Measurements from ENCODE around the gene SLC7A5. TPM values are rescaled to one million over a fixed set of nuclear protein-coding genes. Genes with fewer than 3 reads are reported as not detected.
"Not testable (repeated sequence)": the region's sequence is repeated elsewhere in the genome, so short reads cannot be mapped to it uniquely, and the experiment has no call there.

The SLC7A5 gene
- polyA plus RNA-seq, 1 donor = 15.0 TPM

DNA sequence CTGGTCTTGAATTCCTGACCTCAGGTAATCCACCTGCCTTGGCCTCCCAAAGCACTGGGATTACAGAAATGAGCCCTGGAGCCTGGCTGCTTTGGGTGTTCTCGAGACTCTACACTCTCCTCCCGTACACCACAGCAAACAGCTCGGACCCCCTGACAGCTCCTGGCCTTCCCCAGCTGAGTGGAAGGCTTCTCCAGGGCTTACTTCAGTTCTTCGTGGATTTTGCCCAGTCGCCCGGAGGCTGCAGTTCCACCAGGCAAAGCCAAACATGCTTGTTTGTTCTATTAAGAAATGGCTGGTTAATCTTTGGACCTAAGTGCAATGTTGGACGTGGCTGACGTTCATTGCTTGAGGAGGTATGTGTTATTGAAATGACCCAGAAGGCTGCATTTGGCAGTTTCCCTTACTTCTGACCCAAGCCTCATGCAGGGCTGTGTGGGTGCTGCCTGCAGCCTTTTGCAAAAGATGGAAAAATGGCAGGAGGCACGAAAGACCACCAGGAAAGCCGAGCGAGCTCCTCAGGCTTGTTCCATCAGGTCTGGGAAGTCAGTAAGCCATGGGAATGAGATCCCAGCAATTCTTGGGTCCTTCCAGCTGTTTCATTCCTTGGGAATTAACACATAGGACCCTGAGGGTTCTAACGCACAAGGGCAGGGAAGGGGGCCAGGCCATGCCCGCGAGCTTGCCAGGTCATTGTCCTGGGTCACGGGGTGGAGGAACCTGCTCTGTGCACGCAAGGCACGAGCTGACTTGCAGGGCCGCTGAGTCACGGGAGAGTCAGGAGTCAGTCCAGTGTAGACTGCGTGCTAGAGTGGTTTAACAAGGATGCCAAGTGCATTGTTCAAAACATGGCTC is 79.6 kb downstream of the SLC7A5 start:
- DNase-seq = peak; percentile 76 to 88
- Histone ChIP-seq H3K27me3 (ENCODE audit: control insufficient read depth, insufficient read depth, low read length) (no peaks in the 10 kb centered on the region), H3K27ac (ENCODE audit: low read length) (peak overlapping the region; percentile 79), H3K36me3 (ENCODE audit: control insufficient read depth, insufficient read depth, low read length) (no peaks in the 10 kb centered on the region), H3K4me3 (ENCODE audit: low read length) (no peak overlapping the region), H3K9me3 (ENCODE audit: control insufficient read depth, low read depth, low read length) (peaks cover 4% of the 10 kb centered on the region), H3K4me1 (ENCODE audit: control insufficient read depth, insufficient read depth, low read length) (peaks cover 18% of the 10 kb centered on the region)
- WGBS (ENCODE audit: insufficient coverage, low lambda C conversion rate) = no CpG with 5 or more reads among the region's 20 CpGs

DNA sequence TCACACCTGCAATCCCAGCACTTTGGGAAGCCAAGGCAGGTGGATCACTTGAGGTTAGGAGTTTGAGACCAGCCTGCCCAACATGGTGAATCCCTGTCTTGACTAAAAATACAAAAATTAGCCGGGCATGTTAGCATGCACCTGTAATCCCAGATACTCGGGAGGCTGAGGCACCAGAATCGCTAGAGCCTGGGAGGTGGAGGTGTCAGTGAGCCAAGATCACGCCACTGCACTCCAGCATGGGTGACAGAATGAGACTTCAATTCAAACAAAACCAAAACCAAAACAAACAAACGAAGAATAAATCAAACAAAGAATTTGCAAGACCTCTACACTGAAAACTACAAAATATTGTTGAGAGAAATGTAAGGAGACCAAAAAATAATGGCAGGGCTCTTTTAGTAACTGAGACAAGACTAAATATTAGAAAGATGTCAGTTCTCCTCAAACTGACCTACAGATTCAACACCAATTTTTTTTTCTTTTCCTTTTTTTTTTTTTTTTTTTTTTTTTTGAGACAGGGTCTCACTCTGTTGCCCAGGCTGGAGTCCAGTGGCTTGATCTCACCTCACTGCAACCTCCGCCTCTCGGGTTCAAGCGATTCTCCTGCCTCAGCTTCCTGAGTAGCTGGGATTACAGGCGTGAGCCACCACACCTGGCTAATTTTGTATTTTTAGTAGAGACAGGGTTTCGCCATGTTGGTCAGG is 80.4 kb downstream of the SLC7A5 start:
- 100% methylated on average over 1 of the region's 10 CpGs for WGBS (ENCODE audit: insufficient coverage, low lambda C conversion rate)
- peak overlapping the region; percentile 79 for H3K27ac ChIP-seq (ENCODE audit: low read length)

DNA sequence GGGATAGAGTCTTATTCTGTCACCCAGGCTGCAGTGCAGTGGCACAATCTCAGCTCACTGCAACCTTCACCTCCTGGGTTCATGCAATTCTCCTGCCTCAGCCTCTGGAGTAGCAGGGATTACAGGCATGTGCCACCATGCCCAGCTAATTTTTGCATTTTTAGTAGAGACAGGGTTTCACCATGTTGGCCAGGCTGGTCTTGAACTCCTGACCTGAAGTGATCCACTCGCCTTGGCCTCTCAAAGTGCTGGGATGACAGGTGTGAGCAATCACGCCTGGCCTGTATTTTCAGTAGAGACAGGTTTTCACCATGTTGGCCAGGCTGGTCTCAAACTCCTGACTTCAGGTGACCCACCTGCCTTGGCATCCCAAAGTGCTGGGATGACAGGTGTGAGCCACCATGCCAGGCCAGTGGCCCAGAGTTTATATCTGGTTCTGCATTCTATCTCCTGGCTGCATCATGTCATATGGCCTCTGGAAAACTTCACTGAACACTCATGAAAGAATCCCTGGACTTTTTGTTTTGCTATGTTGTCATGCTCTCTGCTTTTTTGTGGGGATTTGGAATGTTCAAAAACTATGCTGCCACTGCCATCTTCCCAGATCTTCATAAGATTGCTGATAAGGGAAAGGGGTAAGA is 81.7 kb downstream of the SLC7A5 start:
- H3K27ac ChIP-seq (ENCODE audit: low read length); H3K4me3 ChIP-seq (ENCODE audit: low read length); DNase-seq; H3K36me3 ChIP-seq (ENCODE audit: control insufficient read depth, insufficient read depth, low read length); H3K27me3 ChIP-seq (ENCODE audit: control insufficient read depth, insufficient read depth, low read length); H3K9me3 ChIP-seq (ENCODE audit: control insufficient read depth, low read depth, low read length): not testable (repeated sequence)
- WGBS (ENCODE audit: insufficient coverage, low lambda C conversion rate) = no CpG with 5 or more reads among the region's 2 CpGs
- peaks cover 18% of the 10 kb centered on the region for H3K4me1 ChIP-seq (ENCODE audit: control insufficient read depth, insufficient read depth, low read length)

More for the DNA sequence above, 80.4 kb downstream of the SLC7A5 start:
- H3K9me3 ChIP-seq (ENCODE audit: control insufficient read depth, low read depth, low read length); H3K27me3 ChIP-seq (ENCODE audit: control insufficient read depth, insufficient read depth, low read length); DNase-seq; H3K4me3 ChIP-seq (ENCODE audit: low read length); H3K36me3 ChIP-seq (ENCODE audit: control insufficient read depth, insufficient read depth, low read length): not testable (repeated sequence)
- peaks cover 18% of the 10 kb centered on the region for H3K4me1 ChIP-seq (ENCODE audit: control insufficient read depth, insufficient read depth, low read length)

DNA sequence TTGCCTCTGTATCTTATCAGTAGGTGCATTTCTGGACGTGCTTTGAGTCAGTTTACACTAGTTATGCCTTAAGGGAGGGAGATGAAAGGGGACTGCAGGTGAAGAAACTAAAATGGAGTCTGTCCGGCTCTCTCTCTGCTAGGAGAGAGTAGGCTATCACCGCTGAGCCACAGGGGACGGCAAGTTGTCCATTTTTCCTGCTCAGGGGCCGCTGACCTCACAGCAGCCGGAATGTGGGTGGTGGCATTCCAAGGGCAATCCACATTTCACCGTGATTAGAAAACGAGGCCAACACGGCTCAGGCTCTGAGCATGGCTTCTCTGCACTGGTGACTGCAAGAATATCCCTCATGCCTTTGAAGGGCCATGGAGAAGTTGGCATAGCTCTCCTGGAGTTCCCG is 84.5 kb downstream of the SLC7A5 start:
- DNase-seq = peak; percentile 25 to 52

DNA sequence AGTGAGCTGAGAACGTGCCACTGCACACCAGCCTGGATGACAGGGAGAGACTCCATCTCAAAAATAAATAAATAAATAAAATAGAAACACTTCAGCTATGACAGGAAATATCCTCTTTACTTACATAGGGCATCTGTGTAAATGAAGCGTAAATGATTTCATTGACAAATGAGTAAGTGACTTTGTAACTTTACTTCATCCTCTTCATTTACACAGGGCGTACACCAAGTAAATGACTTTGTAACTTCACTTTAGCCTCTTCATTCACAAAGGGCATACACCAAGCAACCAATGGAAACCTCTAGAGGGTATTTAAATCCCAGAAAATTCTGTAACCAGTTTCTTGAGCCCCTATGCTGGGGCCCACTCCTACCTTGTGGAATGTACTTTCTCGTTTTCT is 87.3 kb downstream of the SLC7A5 start:
- 83% methylated on average over 1 of the region's 4 CpGs for WGBS (ENCODE audit: insufficient coverage, low lambda C conversion rate)
- no peak for DNase-seq
- Histone ChIP-seq H3K4me1 (ENCODE audit: control insufficient read depth, insufficient read depth, low read length) (peaks cover 12% of the 10 kb centered on the region), H3K36me3 (ENCODE audit: control insufficient read depth, insufficient read depth, low read length) (no peaks in the 10 kb centered on the region), H3K27ac (ENCODE audit: low read length) (no peak overlapping the region), H3K27me3 (ENCODE audit: control insufficient read depth, insufficient read depth, low read length) (no peaks in the 10 kb centered on the region), H3K4me3 (ENCODE audit: low read length) (no peak overlapping the region), H3K9me3 (ENCODE audit: control insufficient read depth, low read depth, low read length) (no peaks in the 10 kb centered on the region)

More for the DNA sequence above, 84.5 kb downstream of the SLC7A5 start:
- H3K27me3 ChIP-seq (ENCODE audit: control insufficient read depth, insufficient read depth, low read length) = no peaks in the 10 kb centered on the region
- no CpG with 5 or more reads among the region's 10 CpGs for WGBS (ENCODE audit: insufficient coverage, low lambda C conversion rate)
- H3K36me3 ChIP-seq (ENCODE audit: control insufficient read depth, insufficient read depth, low read length) = no peaks in the 10 kb centered on the region
- no peak overlapping the region for H3K4me3 ChIP-seq (ENCODE audit: low read length)
- H3K4me1 ChIP-seq (ENCODE audit: control insufficient read depth, insufficient read depth, low read length) = peaks cover 13% of the 10 kb centered on the region
- no peak overlapping the region for H3K27ac ChIP-seq (ENCODE audit: low read length)
- peaks cover under 1% of the 10 kb centered on the region for H3K9me3 ChIP-seq (ENCODE audit: control insufficient read depth, low read depth, low read length)

DNA sequence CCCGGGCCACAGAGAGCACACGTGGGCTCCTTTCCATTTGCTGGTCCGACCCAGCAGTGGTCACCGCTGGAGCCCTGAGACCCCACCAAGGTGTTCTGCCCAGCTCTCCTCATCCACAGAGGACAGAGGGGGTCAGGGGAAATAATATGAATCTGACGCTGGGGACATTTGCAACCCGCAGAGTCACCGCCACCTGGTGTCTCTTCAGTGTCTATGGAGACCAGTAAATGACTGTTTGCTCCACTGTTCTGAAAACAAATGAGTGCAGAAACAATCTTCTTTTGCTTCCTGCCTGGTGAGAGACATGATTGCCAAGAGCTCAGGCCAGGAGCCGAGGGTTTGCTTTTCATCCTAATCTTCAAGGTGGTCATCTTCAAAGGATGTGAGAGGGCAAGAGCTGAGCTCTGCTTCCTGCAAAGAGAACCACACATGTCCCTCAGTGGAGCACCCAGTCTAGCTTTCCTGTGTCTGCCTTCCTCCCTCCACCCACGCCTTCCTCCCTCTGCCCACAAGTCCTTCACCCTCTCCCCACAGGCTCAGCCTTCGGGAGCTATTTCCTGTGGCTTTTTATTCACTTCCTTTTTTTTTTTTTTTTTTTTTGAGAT is 88.8 kb downstream of the SLC7A5 start:
- Histone ChIP-seq H3K9me3 (ENCODE audit: control insufficient read depth, low read depth, low read length) (no peaks in the 10 kb centered on the region), H3K27ac (ENCODE audit: low read length) (no peak overlapping the region), H3K4me1 (ENCODE audit: control insufficient read depth, insufficient read depth, low read length) (peaks cover 12% of the 10 kb centered on the region), H3K27me3 (ENCODE audit: control insufficient read depth, insufficient read depth, low read length) (no peaks in the 10 kb centered on the region), H3K4me3 (ENCODE audit: low read length) (no peak overlapping the region), H3K36me3 (ENCODE audit: control insufficient read depth, insufficient read depth, low read length) (no peaks in the 10 kb centered on the region)
- no CpG with 5 or more reads among the region's 10 CpGs for WGBS (ENCODE audit: insufficient coverage, low lambda C conversion rate)
- DNase-seq = no peak

Other genes with a start within 250 kb of the SLC7A5 start
- gene KLHDC4, start 103.5 kb downstream of the SLC7A5 start, polyA plus RNA-seq = 34.0 TPM
- 0.03 TPM for gene CA5A, start 67.0 kb upstream of the SLC7A5 start, polyA plus RNA-seq
- gene BANP, start 81.9 kb upstream of the SLC7A5 start, polyA plus RNA-seq = 16.2 TPM

Measured in large intestine (tissue), 3 donors.